NT2/D1 (cell line): ENCODE results near the gene GALR1.

Experiments used
- YY1 ChIP-seq: IDR thresholded peaks from 2 replicates; pipeline ENCODE4 v1.6.1; 2011; ENCODE audit not compliant: insufficient read length, insufficient read depth
- ZNF274 ChIP-seq: IDR thresholded peaks from 2 replicates; pipeline ENCODE4 v1.6.1; 2011; ENCODE audit warnings: mild to moderate bottlenecking, low read depth, low read length

DNA sequence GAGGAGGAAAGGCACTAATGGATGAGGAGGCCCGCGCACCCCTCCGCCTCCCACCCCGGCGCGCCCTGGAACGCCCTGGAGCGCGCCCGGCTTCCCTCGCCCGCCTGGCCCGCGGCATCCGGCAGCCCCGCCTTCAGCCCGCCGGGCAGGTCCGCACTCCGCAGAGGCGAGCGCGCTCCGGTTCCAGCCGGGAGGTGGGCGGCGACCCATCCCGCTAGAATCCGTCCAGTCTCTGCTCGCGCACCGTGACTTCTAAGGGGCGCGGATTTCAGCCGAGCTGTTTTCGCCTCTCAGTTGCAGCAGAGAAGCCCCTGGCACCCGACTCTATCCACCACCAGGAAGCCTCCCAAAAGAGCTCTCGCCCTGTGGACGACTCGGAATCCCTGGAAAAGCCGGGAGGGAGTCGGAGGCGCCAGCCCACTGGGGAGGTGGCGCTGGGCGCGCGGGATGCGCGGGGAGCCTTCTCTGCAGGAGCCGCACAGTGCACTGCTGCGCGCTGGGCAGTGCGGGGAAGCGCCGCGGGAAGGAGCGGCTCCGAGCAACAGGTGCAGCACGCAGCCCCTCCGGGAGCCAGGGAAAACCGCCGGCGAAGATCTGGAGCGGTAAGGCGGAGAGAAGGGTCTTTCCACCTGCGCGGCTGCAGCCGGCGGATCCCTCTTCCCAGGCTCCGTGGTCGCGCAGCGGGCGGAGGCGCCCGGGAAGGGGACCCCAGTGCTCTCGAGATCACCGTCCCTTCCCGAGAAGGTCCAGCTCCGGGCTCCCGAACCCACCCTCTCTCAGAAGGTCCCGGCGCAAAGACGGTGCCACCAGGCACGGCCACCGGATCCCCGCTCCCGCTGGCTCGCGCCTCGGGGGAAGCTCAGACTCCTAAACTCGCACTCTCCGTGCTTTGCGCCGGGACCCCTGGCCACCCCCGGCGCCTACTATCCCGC is at the start of gene GALR1:
- TF ChIP-seq YY1 (no peak), ZNF274 (no peak)
